OCI-LY7 (cell line): ENCODE data around the gene ZNRF2. TPM values are rescaled to one million over a fixed set of nuclear protein-coding genes. Genes with fewer than 3 reads are reported as not detected.

Experiments
- BruUV-seq: library from RNA; stranded (reverse); fragments of 400-500 nt; replicated peaks from 2 replicates; lab custom pipeline; 2021; lab: Mats Ljungman, UMichigan
- CTCF ChIA-PET: fragments of 300-600 bp; sonication (Branson Sonifier 250); formaldehyde crosslinking; loops from one replicate; lab custom pipeline; 2022; ENCODE audit warnings: antibody characterized with exemption; ENCODE audit not compliant: unreplicated experiment; lab: Charles Lee
- POLR2A ChIA-PET: fragments of 300-600 bp; sonication (Branson Sonifier 250); formaldehyde crosslinking; loops from one replicate; lab custom pipeline; 2022; ENCODE audit warnings: antibody characterized with exemption; lab: Charles Lee
- DNase-seq: peaks from one replicate; pipeline ENCODE4 v3.0.0-alpha.2; 2015; ENCODE audit warnings: low spot score
- H2AFZ ChIP-seq: fragments of 200-600 bp; sonication (generic), shearing (Covaris generic); 2 replicates; pipeline ENCODE4 v1.6.1; 2014; ENCODE audit warnings: mild to moderate bottlenecking, antibody characterized with exemption, low read length, moderate library complexity
- H3K27ac ChIP-seq: fragments of 200-600 bp; sonication (generic); 2 replicates; pipeline ENCODE4 v1.5.1; 2014; ENCODE audit warnings: mixed run types, low read depth, mild to moderate bottlenecking, moderate library complexity, low read length, inconsistent platforms; ENCODE audit not compliant: poor library complexity, severe bottlenecking
- H3K36me3 ChIP-seq: fragments of 200-600 bp; sonication (generic); 2 replicates; pipeline ENCODE4 v1.6.1; 2014; ENCODE audit warnings: mild to moderate bottlenecking, antibody characterized with exemption, low read length, moderate library complexity, mixed read lengths; ENCODE audit not compliant: insufficient read depth
- H3K4me1 ChIP-seq: fragments of 200-600 bp; sonication (generic); 2 replicates; pipeline ENCODE4 v1.5.1; 2014; ENCODE audit warnings: mild to moderate bottlenecking, low read length; ENCODE audit not compliant: insufficient read depth, poor library complexity, severe bottlenecking
- H3K4me2 ChIP-seq: fragments of 200-600 bp; sonication (generic); 2 replicates; pipeline ENCODE4 v1.6.1; 2014; ENCODE audit warnings: mild to moderate bottlenecking, low read length
- H3K4me3 ChIP-seq: fragments of 200-600 bp; sonication (generic); 2 replicates; pipeline ENCODE4 v1.5.1; 2014; ENCODE audit warnings: mild to moderate bottlenecking, low read depth, low read length; ENCODE audit not compliant: poor library complexity, severe bottlenecking
- H3K79me2 ChIP-seq: fragments of 200-600 bp; sonication (generic); 2 replicates; pipeline ENCODE4 v1.6.1; 2016; ENCODE audit warnings: low read depth, mild to moderate bottlenecking, low read length, moderate library complexity, mixed read lengths; ENCODE audit not compliant: insufficient read depth
- H3K9me2 ChIP-seq: fragments of 200-600 bp; sonication (generic); 2 replicates; pipeline ENCODE4 v1.6.1; 2016; ENCODE audit warnings: mild to moderate bottlenecking, low read length, mixed read lengths; ENCODE audit not compliant: insufficient read depth
- H3K9me3 ChIP-seq: fragments of 200-600 bp; sonication (generic); 2 replicates; pipeline ENCODE4 v1.6.1; 2014; ENCODE audit warnings: mild to moderate bottlenecking, mixed run types, low read length, mixed read lengths
- H4K20me1 ChIP-seq: fragments of 200-600 bp; sonication (generic); 2 replicates; pipeline ENCODE4 v1.6.1; 2014; ENCODE audit warnings: mild to moderate bottlenecking, antibody characterized with exemption, low read length, moderate library complexity, mixed read lengths; ENCODE audit not compliant: insufficient read depth
- EZH2phosphoT487 ChIP-seq: fragments of 200-600 bp; sonication (generic); IDR thresholded peaks from 2 replicates; pipeline ENCODE4 v1.6.1; 2018; ENCODE audit warnings: low read depth, borderline replicate concordance, mild to moderate bottlenecking, mixed run types, antibody characterized with exemption, low read length, moderate library complexity, mixed read lengths
- intact Hi-C: fragments of 100-400 bp; cut with micrococcal nuclease; formaldehyde crosslinking; loops from one replicate; pipeline ENCODE4 v1.10.0; 2022; ENCODE audit not compliant: unreplicated experiment
- total RNA-seq, 2 experiments: library from RNA; depleted of rRNA in 1 of 2; stranded (reverse); fragments of >200 nt in 1 of 2; shearing (Covaris generic) in 1 of 2; gene quantifications; 2 replicates each; pipeline ENCODE4 v1.2.3, GENCODE V29; 2014 to 2022
- TF ChIP-seq, protein P1 (sequence below): fragments of 200-600 bp; sonication (generic); conservative IDR thresholded peaks from 2 replicates; pipeline ENCODE4 v1.5.1; 2014; ENCODE audit warnings: mild to moderate bottlenecking, antibody characterized with exemption, low read length, moderate library complexity, mixed read lengths

ZNRF2 gene
- total RNA-seq, 2 experiments from 2014 or later: 21.2 to 24.7 TPM

DNA sequence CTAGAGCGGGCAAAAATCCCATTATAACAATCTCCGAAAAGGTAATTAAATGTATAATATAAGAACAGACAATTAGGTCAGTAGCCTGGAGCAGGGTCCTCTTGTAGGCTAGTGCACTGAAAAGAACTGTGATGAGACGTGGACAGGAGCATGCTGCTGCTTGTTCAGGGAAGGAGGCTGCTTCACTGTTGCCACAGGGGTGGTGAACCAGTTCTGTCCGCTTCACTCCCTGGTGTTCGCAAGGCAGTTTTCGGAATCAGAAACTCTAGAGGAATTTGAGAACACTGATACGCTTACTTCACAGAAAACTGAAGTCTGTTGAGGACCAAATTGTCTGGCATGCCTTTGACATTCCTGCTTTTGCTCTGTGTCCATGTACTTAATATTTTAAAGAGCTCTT is 17.4 kb downstream of the ZNRF2 start:
- peaks cover 7% of the 10 kb centered on the region; the same call in 1 of the 2 replicates for H4K20me1 ChIP-seq
- H3K4me2 ChIP-seq: no peak overlapping the region
- no peak overlapping the region for H2AFZ ChIP-seq
- peaks cover 89% of the 10 kb centered on the region; the same call in 1 of the 2 replicates for H3K79me2 ChIP-seq
- H3K9me3 ChIP-seq: no peaks in the 10 kb centered on the region
- TF ChIP-seq EZH2phosphoT487: no peak
- TF ChIP-seq, protein P1, sequence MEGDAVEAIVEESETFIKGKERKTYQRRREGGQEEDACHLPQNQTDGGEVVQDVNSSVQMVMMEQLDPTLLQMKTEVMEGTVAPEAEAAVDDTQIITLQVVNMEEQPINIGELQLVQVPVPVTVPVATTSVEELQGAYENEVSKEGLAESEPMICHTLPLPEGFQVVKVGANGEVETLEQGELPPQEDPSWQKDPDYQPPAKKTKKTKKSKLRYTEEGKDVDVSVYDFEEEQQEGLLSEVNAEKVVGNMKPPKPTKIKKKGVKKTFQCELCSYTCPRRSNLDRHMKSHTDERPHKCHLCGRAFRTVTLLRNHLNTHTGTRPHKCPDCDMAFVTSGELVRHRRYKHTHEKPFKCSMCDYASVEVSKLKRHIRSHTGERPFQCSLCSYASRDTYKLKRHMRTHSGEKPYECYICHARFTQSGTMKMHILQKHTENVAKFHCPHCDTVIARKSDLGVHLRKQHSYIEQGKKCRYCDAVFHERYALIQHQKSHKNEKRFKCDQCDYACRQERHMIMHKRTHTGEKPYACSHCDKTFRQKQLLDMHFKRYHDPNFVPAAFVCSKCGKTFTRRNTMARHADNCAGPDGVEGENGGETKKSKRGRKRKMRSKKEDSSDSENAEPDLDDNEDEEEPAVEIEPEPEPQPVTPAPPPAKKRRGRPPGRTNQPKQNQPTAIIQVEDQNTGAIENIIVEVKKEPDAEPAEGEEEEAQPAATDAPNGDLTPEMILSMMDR: no peak
- H3K4me3 ChIP-seq: no peak overlapping the region
- ChIA-PET POLR2A (interaction anchor here (0.6 to 1.6 kb wide), 5 partner anchors 11 to 70 kb away, joined by 3 to 7 read pairs (median 3); no protein-coding TSS in a partner anchor), CTCF (no interaction called here)
- H3K36me3 ChIP-seq: no peaks in the 10 kb centered on the region; the same call in 1 of the 2 replicates
- DNase-seq: no peak
- BruUV-seq: no TSS peak
- H3K4me1 ChIP-seq: peaks cover 21% of the 10 kb centered on the region
- intact Hi-C loops: no loop called here
- H3K9me2 ChIP-seq: no peaks in the 10 kb centered on the region
- H3K27ac ChIP-seq: no peak overlapping the region

DNA sequence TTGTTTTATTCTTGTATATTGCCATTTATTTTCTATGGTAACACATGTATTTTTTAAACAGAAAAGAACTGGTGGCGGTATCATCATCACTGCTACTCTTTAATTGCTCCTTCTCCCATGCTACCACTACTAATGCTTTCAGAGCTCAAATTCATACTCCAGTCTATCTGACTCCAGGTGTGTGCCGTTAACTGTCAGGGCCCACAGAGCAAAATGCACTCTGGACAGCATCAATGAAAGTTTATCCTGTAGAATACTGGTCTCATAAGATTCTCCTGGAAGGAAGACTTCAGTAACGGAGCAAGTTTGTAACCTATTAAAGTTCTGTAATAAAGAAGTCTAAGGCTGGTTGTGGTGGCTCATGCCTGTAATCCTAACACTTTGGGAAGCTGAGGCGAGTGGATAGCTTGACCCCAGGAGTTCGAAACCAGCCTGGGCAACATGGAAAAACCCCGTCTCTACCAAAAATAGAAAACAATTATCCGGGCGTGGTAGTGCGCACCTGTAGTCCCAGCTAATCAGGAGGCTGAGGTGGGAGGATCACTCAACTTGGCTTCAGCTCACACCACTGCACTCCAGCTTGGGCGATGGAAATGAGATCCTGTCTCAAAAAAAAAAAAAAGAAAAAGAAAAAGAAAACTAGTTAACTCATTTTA is 18.4 kb downstream of the ZNRF2 start:
- POLR2A ChIA-PET: interaction anchor here (0.5 to 1.7 kb wide), 7 partner anchors 8 to 39 kb away, joined by 3 to 7 read pairs (median 4); no protein-coding TSS in a partner anchor

More for the DNA sequence above, 18.4 kb downstream of the ZNRF2 start:
- no peak for TF ChIP-seq EZH2phosphoT487
- TF ChIP-seq, protein P1: no peak
- H3K4me3 ChIP-seq: no peak overlapping the region
- no peak overlapping the region for H2AFZ ChIP-seq
- no TSS peak for BruUV-seq
- no peaks in the 10 kb centered on the region for H3K9me2 ChIP-seq
- peaks cover 91% of the 10 kb centered on the region; the same call in 1 of the 2 replicates for H3K79me2 ChIP-seq
- 0 out of 2 replicates have a peak, but pooled peaks cover 4% of the 10 kb centered on the region for H3K9me3 ChIP-seq
- peaks cover 7% of the 10 kb centered on the region; the same call in 1 of the 2 replicates for H4K20me1 ChIP-seq
- intact Hi-C loops: no loop called here
- no peak overlapping the region for H3K4me2 ChIP-seq
- DNase-seq: no peak
- peaks cover 19% of the 10 kb centered on the region for H3K4me1 ChIP-seq
- no peaks in the 10 kb centered on the region; the same call in 1 of the 2 replicates for H3K36me3 ChIP-seq
- CTCF ChIA-PET: interaction anchor here (1.3 kb wide), 1 partner anchor 20 kb away, joined by 4 read pairs; no protein-coding TSS in a partner anchor
- no peak overlapping the region for H3K27ac ChIP-seq
